Cardiac muscle cell (in vitro differentiated cells and primary cell): Measurements from ENCODE around the gene NOB1. TPM values are rescaled to one million over a fixed set of nuclear protein-coding genes. Genes with fewer than 3 reads are reported as not detected.

ENCODE experiments used
- DNase-seq, 2 donors: peaks; one replicate each; pipeline versions ENCODE4 v3.0.0 to v3.0.0-alpha.2; 2010 to 2017; ENCODE audit warnings: low read depth in 1 of 2, low spot score in 1 of 2
- H3K27ac ChIP-seq: fragments of 200-600 bp; sonication (generic); 2 replicates; pipeline ENCODE4 v1.5.1; 2016
- H3K27me3 ChIP-seq: fragments of 200-600 bp; sonication (generic); 2 replicates; pipeline ENCODE4 v1.6.0; 2016; ENCODE audit warnings: control low read depth
- H3K36me3 ChIP-seq: fragments of 200-600 bp; sonication (generic); 2 replicates; pipeline ENCODE4 v1.5.1; 2016; ENCODE audit warnings: control low read depth
- H3K4me1 ChIP-seq: fragments of 200-600 bp; sonication (generic); 2 replicates; pipeline ENCODE4 v1.8.1; 2017; ENCODE audit warnings: low read depth, mild to moderate bottlenecking, mixed run types
- H3K4me3 ChIP-seq: fragments of 200-600 bp; sonication (generic); 2 replicates; pipeline ENCODE4 v1.5.1; 2016; ENCODE audit warnings: mild to moderate bottlenecking
- H3K9me3 ChIP-seq: fragments of 200-600 bp; sonication (generic); 2 replicates; pipeline ENCODE4 v1.5.1; 2017; ENCODE audit warnings: low read depth, mild to moderate bottlenecking, control low read depth
- polyA plus RNA-seq: library from polyadenylated mRNA; unstranded; fragments of >200 nt; fragmentation: Nextera tagmentation; extraction: Ambion mirVana; gene quantifications from 2 replicates; pipeline ENCODE4 v1.2.1, GENCODE V29; 2016
- total RNA-seq: library from RNA; depleted of rRNA; stranded (reverse); fragments of >200 nt; gene quantifications from 2 replicates; pipeline ENCODE4 v1.2.3, GENCODE V29; 2016
- TF ChIP-seq, protein P1 (sequence below): IDR thresholded peaks from 2 replicates; pipeline ENCODE4 v1.5.1; 2012; ENCODE audit warnings: low read depth, mild to moderate bottlenecking, low read length

The NOB1 gene
- total and polyA plus RNA-seq, 2 experiments from 2014 or later: 26.8 to 34.0 TPM

DNA sequence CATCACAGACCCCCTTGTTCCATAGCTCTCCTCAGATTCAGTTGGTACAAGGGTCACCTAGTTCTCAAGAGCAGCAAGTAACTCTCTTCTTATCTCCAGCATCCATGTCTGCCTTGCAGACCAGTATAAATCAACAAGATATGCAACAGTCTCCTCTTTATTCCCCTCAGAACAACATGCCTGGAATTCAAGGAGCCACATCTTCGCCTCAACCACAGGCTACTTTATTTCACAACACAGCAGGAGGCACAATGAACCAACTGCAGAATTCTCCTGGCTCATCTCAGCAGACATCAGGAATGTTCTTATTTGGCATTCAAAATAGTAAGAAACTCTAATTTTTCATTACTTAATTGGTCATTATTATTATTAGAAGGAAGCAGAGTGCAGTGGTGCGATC is 60.8 kb downstream of the NOB1 start:
- DNase-seq: peak in 1 of 2 donors; percentile 6
- H3K36me3 ChIP-seq: peaks cover 65% of the 10 kb centered on the region
- H3K4me3 ChIP-seq: no peak overlapping the region
- H3K4me1 ChIP-seq: no peaks in the 10 kb centered on the region
- no peaks in the 10 kb centered on the region for H3K27me3 ChIP-seq
- TF ChIP-seq, protein P1, sequence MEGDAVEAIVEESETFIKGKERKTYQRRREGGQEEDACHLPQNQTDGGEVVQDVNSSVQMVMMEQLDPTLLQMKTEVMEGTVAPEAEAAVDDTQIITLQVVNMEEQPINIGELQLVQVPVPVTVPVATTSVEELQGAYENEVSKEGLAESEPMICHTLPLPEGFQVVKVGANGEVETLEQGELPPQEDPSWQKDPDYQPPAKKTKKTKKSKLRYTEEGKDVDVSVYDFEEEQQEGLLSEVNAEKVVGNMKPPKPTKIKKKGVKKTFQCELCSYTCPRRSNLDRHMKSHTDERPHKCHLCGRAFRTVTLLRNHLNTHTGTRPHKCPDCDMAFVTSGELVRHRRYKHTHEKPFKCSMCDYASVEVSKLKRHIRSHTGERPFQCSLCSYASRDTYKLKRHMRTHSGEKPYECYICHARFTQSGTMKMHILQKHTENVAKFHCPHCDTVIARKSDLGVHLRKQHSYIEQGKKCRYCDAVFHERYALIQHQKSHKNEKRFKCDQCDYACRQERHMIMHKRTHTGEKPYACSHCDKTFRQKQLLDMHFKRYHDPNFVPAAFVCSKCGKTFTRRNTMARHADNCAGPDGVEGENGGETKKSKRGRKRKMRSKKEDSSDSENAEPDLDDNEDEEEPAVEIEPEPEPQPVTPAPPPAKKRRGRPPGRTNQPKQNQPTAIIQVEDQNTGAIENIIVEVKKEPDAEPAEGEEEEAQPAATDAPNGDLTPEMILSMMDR: no peak
- no peak overlapping the region for H3K27ac ChIP-seq
- H3K9me3 ChIP-seq: no peaks in the 10 kb centered on the region

DNA sequence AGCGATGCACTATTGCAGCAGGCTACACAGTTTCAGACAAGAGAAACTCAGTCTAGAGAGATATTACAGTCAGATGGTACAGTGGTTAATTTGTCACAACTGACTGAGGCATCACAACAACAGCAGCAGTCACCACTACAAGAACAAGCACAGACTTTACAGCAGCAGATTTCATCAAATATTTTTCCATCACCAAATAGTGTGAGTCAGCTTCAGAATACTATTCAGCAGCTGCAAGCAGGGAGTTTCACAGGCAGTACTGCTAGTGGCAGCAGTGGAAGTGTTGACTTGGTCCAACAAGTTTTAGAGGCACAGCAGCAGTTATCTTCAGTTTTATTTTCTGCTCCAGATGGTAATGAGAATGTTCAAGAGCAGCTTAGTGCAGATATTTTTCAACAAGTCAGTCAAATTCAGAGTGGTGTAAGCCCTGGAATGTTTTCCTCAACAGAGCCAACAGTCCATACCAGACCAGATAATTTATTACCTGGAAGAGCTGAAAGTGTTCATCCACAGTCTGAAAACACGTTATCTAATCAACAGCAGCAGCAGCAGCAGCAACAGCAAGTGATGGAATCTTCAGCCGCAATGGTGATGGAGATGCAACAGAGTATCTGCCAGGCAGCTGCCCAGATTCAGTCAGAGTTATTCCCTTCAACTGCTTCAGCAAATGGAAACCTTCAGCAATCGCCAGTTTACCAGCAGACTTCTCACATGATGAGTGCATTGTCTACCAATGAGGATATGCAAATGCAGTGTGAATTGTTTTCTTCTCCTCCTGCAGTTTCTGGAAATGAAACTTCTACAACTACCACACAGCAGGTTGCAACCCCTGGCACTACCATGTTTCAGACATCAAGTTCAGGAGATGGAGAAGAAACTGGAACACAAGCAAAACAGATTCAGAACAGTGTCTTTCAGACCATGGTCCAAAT is 62.5 kb downstream of the NOB1 start:
- TF ChIP-seq, protein P1: no peak
- Histone ChIP-seq H3K27ac (peak overlapping the region; percentile 77), H3K36me3 (peaks cover 62% of the 10 kb centered on the region), H3K4me1 (no peaks in the 10 kb centered on the region), H3K27me3 (no peaks in the 10 kb centered on the region), H3K9me3 (no peaks in the 10 kb centered on the region), H3K4me3 (no peak overlapping the region)
- peak in 1 of 2 donors; percentile 19 for DNase-seq

Other genes starting within 250 kb of the NOB1 start
- gene NFAT5, start 189.0 kb downstream of the NOB1 start, total RNA-seq: 10.6 and 15.9 TPM in 2 replicates
- 6.2 and 8.9 TPM in 2 replicates for gene NFAT5, start 189.0 kb downstream of the NOB1 start, polyA plus RNA-seq
- gene NQO1, start 28.4 kb downstream of the NOB1 start, total RNA-seq: 2.1 and 6.2 TPM in 2 replicates
- 7.1 and 10.8 TPM in 2 replicates for gene NQO1, start 28.4 kb downstream of the NOB1 start, polyA plus RNA-seq
- 24.8 and 27.8 TPM in 2 replicates for gene WWP2, start 7.4 kb upstream of the NOB1 start, total RNA-seq
- 21.3 and 34.9 TPM in 2 replicates for gene WWP2, start 7.4 kb upstream of the NOB1 start, polyA plus RNA-seq
- gene CLEC18A, start 196.4 kb upstream of the NOB1 start, total RNA-seq: 0.09 TPM in 1 of 2 replicates, not detected in the other
- gene CLEC18A, start 196.4 kb upstream of the NOB1 start, polyA plus RNA-seq: 0.40 and 0.55 TPM in 2 replicates